Transverse colon (tissue), 4 donors: ENCODE measurements around the gene CMTR1. TPM values are rescaled to one million over a fixed set of nuclear protein-coding genes. Genes with fewer than 3 reads are reported as not detected.

Experiments used
- DNase-seq: peaks from one replicate; pipeline ENCODE4 v3.0.0-alpha.2; 2019
- H3K27ac ChIP-seq, 4 donors: fragments of 200-600 bp; sonication (generic); 2 replicates each; pipeline ENCODE4 v1.5.1; 2016 to 2018; ENCODE audit warnings: inconsistent platforms in 4 of 4
- H3K27me3 ChIP-seq: fragments of 200-600 bp; sonication (generic); 2 replicates; pipeline ENCODE4 v1.5.1; 2017; ENCODE audit warnings: inconsistent platforms
- H3K36me3 ChIP-seq, 4 donors: fragments of 200-600 bp; sonication (generic); 2 replicates each; pipeline ENCODE4 v1.5.1; 2017 to 2019; ENCODE audit warnings: inconsistent platforms in 4 of 4
- H3K4me1 ChIP-seq, 4 donors: fragments of 200-600 bp; sonication (generic); 2 replicates each; pipeline ENCODE4 v1.5.1; 2017 to 2020; ENCODE audit warnings: inconsistent platforms in 4 of 4
- H3K4me3 ChIP-seq, 4 donors: fragments of 200-600 bp; sonication (generic); 1 replicate in 1 of 4; 2 replicates in 3 of 4; pipeline versions ENCODE4 v1.5.1 to v1.6.1; 2017 to 2019; ENCODE audit warnings: inconsistent platforms in 4 of 4
- H3K9me3 ChIP-seq, 2 donors: fragments of 200-600 bp; sonication (generic); 2 replicates each; pipeline ENCODE4 v1.5.1; 2017 to 2019; ENCODE audit warnings: inconsistent platforms in 2 of 2
- EP300 ChIP-seq: sonication (generic); formaldehyde crosslinking; IDR thresholded peaks from one replicate; pipeline ENCODE4 v1.6.1; 2017; ENCODE audit warnings: antibody characterized with exemption, low read depth
- POLR2A ChIP-seq: fragments of 450-650 bp; IDR thresholded peaks from one replicate; pipeline ENCODE4 v1.6.1; 2016; ENCODE audit warnings: antibody characterized with exemption, mild to moderate bottlenecking, moderate library complexity
- POLR2AphosphoS5 ChIP-seq, 3 donors: sonication (generic); formaldehyde crosslinking; IDR thresholded peaks; one replicate each; pipeline ENCODE4 v1.6.1; 2016; ENCODE audit warnings: antibody characterized with exemption in 3 of 3
- WGBS, 2 donors: methylation state at CpG; one replicate each; pipeline ENCODE4 v1.1.5; 2018; ENCODE audit warnings: low coverage in 1 of 2; 5-methylcytosine and 5-hydroxymethylcytosine counted together
- in situ Hi-C, 4 donors: fragments of 200-750 bp; cut with MboI; loops; one replicate each; pipeline versions ENCODE4 v1.15.0 to v1.15.1; 2017; ENCODE audit warnings: low sequenced_read_pairs in 3 of 4, low pct_ligation_motif_present in 1 of 4, low pct_unique_long_range_greater_than_20kb in 1 of 4
- intact Hi-C: fragments of 100-400 bp; cut with DNase I; formaldehyde crosslinking; loops from one replicate; pipeline ENCODE4 v1.15.1; 2023; ENCODE audit warnings: low total_unique reads
- total RNA-seq, 4 donors: library from RNA; depleted of rRNA; stranded (reverse); fragments of >200 nt; gene quantifications; one replicate each; pipeline ENCODE4 v1.1.0, GENCODE V29; 2016
- TF ChIP-seq, protein P1 (sequence below), 5 experiments: fragments of 200-600 bp in 3 of 5; fragments of 450-650 bp in 2 of 5; sonication (generic) in 3 of 5; IDR thresholded peaks; 1 replicate in 2 of 5; 2 replicates in 3 of 5; pipeline ENCODE4 v1.5.1; 2016 to 2017; ENCODE audit warnings: antibody characterized with exemption in 5 of 5, inconsistent platforms in 3 of 5, mild to moderate bottlenecking in 2 of 5, moderate library complexity in 1 of 5

CMTR1 gene
- total RNA-seq, 4 donors from 2014 or later = 16.5 to 40.6 (median 24.9) TPM

DNA sequence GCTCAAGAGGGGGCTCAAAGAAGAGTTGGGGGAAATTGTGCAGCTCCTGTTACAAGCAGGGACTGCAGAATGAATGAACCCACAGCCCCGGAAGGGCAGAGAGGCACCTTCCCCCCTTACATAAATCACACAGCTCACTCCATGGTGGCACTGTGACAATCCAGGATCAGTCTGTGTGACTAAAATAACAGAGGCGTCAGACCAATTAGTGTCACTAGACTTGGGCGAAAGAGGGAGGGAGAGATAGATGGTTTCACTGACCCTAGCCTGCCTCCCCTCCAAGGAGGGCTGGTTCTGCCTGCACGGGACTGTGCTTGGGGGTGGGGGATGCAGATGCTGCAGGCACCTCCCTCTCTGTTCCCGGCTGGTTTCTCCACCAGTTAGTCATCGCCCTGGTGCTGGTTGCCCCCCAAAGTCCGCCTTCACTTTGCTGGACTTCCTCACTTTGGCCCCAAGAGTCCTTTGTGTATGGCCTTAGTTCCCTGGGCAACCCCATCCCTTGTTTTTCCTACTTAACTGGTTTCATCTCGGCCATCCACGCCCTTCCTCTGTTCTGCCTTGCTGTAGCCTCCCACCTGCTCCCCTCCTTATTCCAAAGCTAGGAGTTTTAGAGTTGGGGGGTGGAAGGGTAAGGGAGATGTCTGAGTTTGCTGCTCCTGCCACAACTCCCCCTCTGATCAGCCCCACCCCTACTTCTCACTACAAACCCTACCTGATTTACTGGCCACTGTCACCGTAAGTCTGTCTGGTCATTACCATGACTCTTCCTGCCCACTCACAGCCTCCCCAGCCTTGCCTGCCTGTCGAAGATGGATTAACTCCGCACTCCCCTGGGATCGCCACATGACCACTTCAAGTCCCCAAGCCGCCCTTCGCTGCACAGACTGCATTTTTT is 48.9 kb downstream of the CMTR1 start:
- WGBS, 2 donors = 82 to 88% methylated on average over 5 to 15 of the region's 15 CpGs
- Histone ChIP-seq H3K36me3 (peaks cover 0 to 12% (median 2%) of the 10 kb centered on the region in 4 donors), H3K27ac (no peak overlapping the region), H3K4me1 (no peaks in the 10 kb centered on the region), H3K27me3 (no peaks in the 10 kb centered on the region), H3K9me3 (no peaks in the 10 kb centered on the region), H3K4me3 (no peak overlapping the region)
- DNase-seq = no peak
- intact Hi-C loops (loop anchor here (10.0 kb wide), 1 partner anchor 83 kb away; no protein-coding TSS in a partner anchor), in situ Hi-C loops (no loop called here)
- TF ChIP-seq POLR2A (no peak), POLR2AphosphoS5 (IDR thresholded peaks at IDR 0.05) (no peak), EP300 (no peak)
- TF ChIP-seq, protein P1, sequence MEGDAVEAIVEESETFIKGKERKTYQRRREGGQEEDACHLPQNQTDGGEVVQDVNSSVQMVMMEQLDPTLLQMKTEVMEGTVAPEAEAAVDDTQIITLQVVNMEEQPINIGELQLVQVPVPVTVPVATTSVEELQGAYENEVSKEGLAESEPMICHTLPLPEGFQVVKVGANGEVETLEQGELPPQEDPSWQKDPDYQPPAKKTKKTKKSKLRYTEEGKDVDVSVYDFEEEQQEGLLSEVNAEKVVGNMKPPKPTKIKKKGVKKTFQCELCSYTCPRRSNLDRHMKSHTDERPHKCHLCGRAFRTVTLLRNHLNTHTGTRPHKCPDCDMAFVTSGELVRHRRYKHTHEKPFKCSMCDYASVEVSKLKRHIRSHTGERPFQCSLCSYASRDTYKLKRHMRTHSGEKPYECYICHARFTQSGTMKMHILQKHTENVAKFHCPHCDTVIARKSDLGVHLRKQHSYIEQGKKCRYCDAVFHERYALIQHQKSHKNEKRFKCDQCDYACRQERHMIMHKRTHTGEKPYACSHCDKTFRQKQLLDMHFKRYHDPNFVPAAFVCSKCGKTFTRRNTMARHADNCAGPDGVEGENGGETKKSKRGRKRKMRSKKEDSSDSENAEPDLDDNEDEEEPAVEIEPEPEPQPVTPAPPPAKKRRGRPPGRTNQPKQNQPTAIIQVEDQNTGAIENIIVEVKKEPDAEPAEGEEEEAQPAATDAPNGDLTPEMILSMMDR (IDR thresholded peaks at IDR 0.05) = no peak

- Histone ChIP-seq H3K4me1 (no peaks in the 10 kb centered on the region), H3K27ac (no peak overlapping the region), H3K4me3 (no peak overlapping the region), H3K9me3 (no peaks in the 10 kb centered on the region), H3K36me3 (peaks cover 0 to 12% (median 2%) of the 10 kb centered on the region in 4 donors), H3K27me3 (no peaks in the 10 kb centered on the region)
- intact Hi-C loops (loop anchor here (10.0 kb wide), 1 partner anchor 82 kb away; no protein-coding TSS in a partner anchor), in situ Hi-C loops (no loop called here)
- WGBS, 2 donors = 69 to 89% methylated on average over 3 to 10 of the region's 10 CpGs
- no peak for DNase-seq
- TF ChIP-seq, protein P1 (IDR thresholded peaks at IDR 0.05) = no peak
- TF ChIP-seq POLR2AphosphoS5 (IDR thresholded peaks at IDR 0.05) = no peak
- no peak for TF ChIP-seq POLR2A
- no peak for TF ChIP-seq EP300
These were observed 49.7 kb downstream of the CMTR1 start for GRCh38 chr6:37482606-37483251.

DNA sequence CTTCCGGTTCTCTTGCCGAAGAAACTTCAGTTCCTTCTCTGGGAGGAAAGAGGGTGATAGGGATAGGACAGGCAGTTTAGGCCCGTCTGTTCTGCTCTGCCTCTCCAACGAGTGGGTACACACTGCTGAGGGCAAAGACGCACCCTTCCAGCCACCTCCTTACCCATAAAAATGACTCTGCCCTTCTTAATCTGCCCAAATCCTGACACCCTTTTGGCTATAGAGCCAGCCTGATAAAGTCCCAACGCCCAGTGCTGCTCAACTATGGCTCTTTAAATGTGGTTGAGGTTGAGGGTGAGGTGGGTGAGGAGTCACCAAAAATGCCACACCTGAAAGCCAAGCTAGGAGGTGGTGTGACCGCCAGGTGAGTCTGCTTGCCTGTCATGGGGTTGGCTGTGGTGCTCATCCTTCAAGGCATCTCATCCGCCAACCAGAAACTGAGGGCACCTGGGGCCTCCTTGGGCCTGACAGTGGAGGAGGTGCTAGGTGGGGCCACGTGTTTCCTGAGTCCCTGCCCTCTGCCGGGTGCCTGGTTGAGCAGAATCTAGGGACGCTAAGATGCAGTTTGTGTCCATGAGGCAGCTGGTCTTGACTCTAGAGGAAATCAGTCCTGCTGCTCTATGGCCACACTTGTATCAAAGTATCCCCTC is 50.4 kb downstream of the CMTR1 start:
- WGBS, 2 donors = 82% methylated on average over 10 of the region's 11 CpGs; no CpG with 5 or more reads in 1 of the 2 donors
- Histone ChIP-seq H3K9me3 (no peaks in the 10 kb centered on the region), H3K4me1 (no peaks in the 10 kb centered on the region), H3K4me3 (no peak overlapping the region), H3K27ac (no peak overlapping the region), H3K27me3 (no peaks in the 10 kb centered on the region), H3K36me3 (peaks cover 0 to 12% (median 2%) of the 10 kb centered on the region in 4 donors)
- DNase-seq = no peak
- in situ Hi-C loops (no loop called here), intact Hi-C loops (loop anchor here (10.0 kb wide), 1 partner anchor 81 kb away; no protein-coding TSS in a partner anchor)
- no peak for TF ChIP-seq POLR2AphosphoS5 (IDR thresholded peaks at IDR 0.05)
- TF ChIP-seq EP300 = no peak
- TF ChIP-seq, protein P1 (IDR thresholded peaks at IDR 0.05) = no peak
- TF ChIP-seq POLR2A = no peak
